Thyroid gland (tissue), 4 donors: Measurements from ENCODE around the gene ETS1.

Experiments used
- CTCF ChIP-seq, 6 experiments: fragments of 200-600 bp in 3 of 6; fragments of 450-650 bp in 3 of 6; sonication (generic) in 3 of 6; IDR thresholded peaks; one replicate each; pipeline ENCODE4 v1.5.1; 2016 to 2019; ENCODE audit warnings: antibody characterized with exemption in 6 of 6, mild to moderate bottlenecking in 2 of 6, inconsistent platforms in 1 of 6, moderate library complexity in 1 of 6
- POLR2A ChIP-seq, 2 donors: fragments of 450-650 bp; IDR thresholded peaks; one replicate each; pipeline ENCODE4 v1.6.1; 2017; ENCODE audit warnings: antibody characterized with exemption in 2 of 2, mild to moderate bottlenecking in 2 of 2, moderate library complexity in 1 of 2

- TF ChIP-seq POLR2A (IDR thresholded peaks at IDR 0.05) (no peak), CTCF (IDR thresholded peaks at IDR 0.05) (no peak)
Observed at GRCh38 chr11:128518493-128519207, 68.7 kb downstream of the ETS1 start.
